HL-60 (cell line): ENCODE results near the gene RAB11B.
A peak's percentile ranks its signal among the peaks of the same experiment; 100 is the strongest.

Source experiments
- DNase-seq, 2 experiments: peaks; one replicate each; pipeline ENCODE4 v3.0.0-alpha.2; 2010 to 2020; ENCODE audit warnings: low read depth in 1 of 2, low spot score in 1 of 2
- H3K27ac ChIP-seq: fragments of 250-450 bp; sonication (Bioruptor Pico); replicated peaks from 2 replicates; pipeline ENCODE4 v1.5.1; 2020; ENCODE audit warnings: mild to moderate bottlenecking, moderate library complexity
- H3K27me3 ChIP-seq: fragments of 250-450 bp; sonication (Bioruptor Pico); 2 replicates; pipeline ENCODE4 v1.5.1; 2021; ENCODE audit warnings: mild to moderate bottlenecking, moderate library complexity; ENCODE audit not compliant: insufficient read depth, poor library complexity, severe bottlenecking
- H3K4me3 ChIP-seq: replicated peaks from 2 replicates; pipeline ENCODE4 v1.5.1; 2011; ENCODE audit warnings: mild to moderate bottlenecking, control low read depth, low read length; ENCODE audit not compliant: insufficient read depth
- GABPA ChIP-seq: IDR thresholded peaks from 2 replicates; pipeline ENCODE4 v1.6.1; 2012; ENCODE audit warnings: low read depth
- POLR2AphosphoS5 ChIP-seq: IDR thresholded peaks from 2 replicates; pipeline ENCODE4 v1.6.1; 2012; ENCODE audit warnings: low read depth
- SPI1 ChIP-seq: IDR thresholded peaks from 2 replicates; pipeline ENCODE4 v1.6.1; 2012; ENCODE audit warnings: low read depth, mild to moderate bottlenecking, borderline replicate concordance
- TF ChIP-seq, protein P1 (sequence below): IDR thresholded peaks from one replicate; pipeline ENCODE4 v1.5.1; 2011; ENCODE audit warnings: low read length, control low read depth, inconsistent platforms; ENCODE audit not compliant: insufficient read depth
- TF ChIP-seq, protein P2 (sequence below): IDR thresholded peaks from 2 replicates; pipeline ENCODE4 v1.6.1; 2012; ENCODE audit warnings: low read depth; ENCODE audit not compliant: insufficient replicate concordance

RAB11B gene

DNA sequence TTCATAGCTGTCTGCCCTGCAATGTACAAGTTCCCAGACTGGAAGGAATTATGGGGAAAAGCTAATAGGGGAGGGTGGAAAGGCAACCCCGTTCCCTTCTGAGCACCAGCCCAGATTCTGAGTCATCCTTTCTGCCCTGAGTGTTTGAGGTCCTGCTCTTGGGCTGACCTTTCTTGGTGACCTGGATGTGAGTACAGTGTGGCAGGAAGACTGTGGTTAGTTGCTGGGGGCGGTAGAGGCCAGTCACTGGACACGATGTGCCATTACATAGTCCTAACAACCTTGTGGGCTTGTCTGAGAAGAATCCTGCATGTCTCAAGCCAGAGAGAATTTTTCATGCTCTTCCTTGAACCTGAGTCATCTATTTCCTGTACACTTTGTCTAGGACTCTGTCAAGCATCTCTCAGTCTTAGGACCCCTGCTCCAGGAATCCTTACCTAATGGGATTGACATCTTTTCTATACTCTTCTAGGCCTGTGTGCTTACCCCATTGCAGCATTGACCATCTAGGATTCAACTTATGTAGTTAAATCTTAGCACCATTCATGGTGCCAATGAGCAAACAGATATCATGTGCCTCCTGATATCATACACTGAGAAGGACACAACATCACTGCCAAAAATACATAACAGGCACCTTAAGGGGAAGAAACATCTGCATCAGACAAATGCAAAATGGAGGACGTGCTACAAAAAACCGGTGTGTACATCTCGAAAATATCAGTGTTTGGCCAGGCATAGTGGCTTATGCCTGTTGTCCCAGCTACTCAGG, 34.3 kb upstream of the RAB11B start:
- no peak overlapping the region for H3K4me3 ChIP-seq

DNA sequence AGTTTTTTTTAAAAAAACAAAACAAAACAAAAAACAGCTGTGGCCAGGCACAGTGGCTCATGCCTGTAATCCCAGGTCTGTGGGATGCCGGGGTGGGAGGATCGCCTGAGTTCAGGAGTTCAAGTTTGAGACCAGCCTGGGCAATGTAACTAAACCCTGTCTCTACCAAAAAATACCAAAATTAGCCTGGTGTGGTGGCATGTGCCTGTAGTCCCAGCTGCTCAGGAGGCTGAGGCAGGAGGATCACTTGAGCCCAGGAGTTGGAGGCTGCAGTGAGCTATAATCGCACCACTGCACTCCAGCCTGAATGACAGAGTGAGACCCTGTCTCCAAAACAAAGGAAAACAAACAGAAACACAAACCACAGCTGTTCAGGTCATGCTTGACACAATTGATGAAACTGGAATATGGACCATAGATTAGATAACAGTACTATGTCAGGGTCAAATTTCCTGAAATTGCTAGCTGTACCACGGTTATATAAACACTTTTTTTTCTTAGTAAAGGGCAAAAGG, 33.1 kb upstream of the RAB11B start:
- Histone ChIP-seq H3K27ac (no peak overlapping the region), H3K27me3 (peaks cover 4% of the 10 kb centered on the region), H3K4me3 (no peak overlapping the region)
- DNase-seq, result no peak
- no peak for TF ChIP-seq POLR2AphosphoS5

More for the DNA sequence above, 34.3 kb upstream of the RAB11B start:
- peak in 1 of 2 experiments; percentile 49 for DNase-seq
- TF ChIP-seq, protein P1, sequence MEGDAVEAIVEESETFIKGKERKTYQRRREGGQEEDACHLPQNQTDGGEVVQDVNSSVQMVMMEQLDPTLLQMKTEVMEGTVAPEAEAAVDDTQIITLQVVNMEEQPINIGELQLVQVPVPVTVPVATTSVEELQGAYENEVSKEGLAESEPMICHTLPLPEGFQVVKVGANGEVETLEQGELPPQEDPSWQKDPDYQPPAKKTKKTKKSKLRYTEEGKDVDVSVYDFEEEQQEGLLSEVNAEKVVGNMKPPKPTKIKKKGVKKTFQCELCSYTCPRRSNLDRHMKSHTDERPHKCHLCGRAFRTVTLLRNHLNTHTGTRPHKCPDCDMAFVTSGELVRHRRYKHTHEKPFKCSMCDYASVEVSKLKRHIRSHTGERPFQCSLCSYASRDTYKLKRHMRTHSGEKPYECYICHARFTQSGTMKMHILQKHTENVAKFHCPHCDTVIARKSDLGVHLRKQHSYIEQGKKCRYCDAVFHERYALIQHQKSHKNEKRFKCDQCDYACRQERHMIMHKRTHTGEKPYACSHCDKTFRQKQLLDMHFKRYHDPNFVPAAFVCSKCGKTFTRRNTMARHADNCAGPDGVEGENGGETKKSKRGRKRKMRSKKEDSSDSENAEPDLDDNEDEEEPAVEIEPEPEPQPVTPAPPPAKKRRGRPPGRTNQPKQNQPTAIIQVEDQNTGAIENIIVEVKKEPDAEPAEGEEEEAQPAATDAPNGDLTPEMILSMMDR, result no peak
- TF ChIP-seq, protein P2, sequence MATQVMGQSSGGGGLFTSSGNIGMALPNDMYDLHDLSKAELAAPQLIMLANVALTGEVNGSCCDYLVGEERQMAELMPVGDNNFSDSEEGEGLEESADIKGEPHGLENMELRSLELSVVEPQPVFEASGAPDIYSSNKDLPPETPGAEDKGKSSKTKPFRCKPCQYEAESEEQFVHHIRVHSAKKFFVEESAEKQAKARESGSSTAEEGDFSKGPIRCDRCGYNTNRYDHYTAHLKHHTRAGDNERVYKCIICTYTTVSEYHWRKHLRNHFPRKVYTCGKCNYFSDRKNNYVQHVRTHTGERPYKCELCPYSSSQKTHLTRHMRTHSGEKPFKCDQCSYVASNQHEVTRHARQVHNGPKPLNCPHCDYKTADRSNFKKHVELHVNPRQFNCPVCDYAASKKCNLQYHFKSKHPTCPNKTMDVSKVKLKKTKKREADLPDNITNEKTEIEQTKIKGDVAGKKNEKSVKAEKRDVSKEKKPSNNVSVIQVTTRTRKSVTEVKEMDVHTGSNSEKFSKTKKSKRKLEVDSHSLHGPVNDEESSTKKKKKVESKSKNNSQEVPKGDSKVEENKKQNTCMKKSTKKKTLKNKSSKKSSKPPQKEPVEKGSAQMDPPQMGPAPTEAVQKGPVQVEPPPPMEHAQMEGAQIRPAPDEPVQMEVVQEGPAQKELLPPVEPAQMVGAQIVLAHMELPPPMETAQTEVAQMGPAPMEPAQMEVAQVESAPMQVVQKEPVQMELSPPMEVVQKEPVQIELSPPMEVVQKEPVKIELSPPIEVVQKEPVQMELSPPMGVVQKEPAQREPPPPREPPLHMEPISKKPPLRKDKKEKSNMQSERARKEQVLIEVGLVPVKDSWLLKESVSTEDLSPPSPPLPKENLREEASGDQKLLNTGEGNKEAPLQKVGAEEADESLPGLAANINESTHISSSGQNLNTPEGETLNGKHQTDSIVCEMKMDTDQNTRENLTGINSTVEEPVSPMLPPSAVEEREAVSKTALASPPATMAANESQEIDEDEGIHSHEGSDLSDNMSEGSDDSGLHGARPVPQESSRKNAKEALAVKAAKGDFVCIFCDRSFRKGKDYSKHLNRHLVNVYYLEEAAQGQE, result no peak
- TF ChIP-seq POLR2AphosphoS5 (no peak), SPI1 (no peak), GABPA (no peak)
- Histone ChIP-seq H3K27ac (no peak overlapping the region), H3K27me3 (peaks cover 11% of the 10 kb centered on the region)

GRCh38 chr19:8358948-8359347, 31.2 kb upstream of the RAB11B start:
- no peak overlapping the region for H3K27ac ChIP-seq

More at GRCh38 chr19:8358948-8359347, 31.2 kb upstream of the RAB11B start:
- H3K27me3 ChIP-seq, result peaks cover 9% of the 10 kb centered on the region
- no peak for DNase-seq
- TF ChIP-seq, protein P2, result no peak
- TF ChIP-seq GABPA (no peak), POLR2AphosphoS5 (no peak), SPI1 (no peak)
- TF ChIP-seq, protein P1, result no peak
- no peak overlapping the region for H3K4me3 ChIP-seq
